ENCODE measurements around the gene FBXO28.

GRCh38 chr1:224163311-224163710 lies 49.4 kb downstream of the FBXO28 start:
- TF ChIP-seq CTCF (conservative IDR thresholded peaks at IDR 0.05), result no peak
- TF ChIP-seq ZFX (IDR thresholded peaks at IDR 0.05), result no peak

Data from C4-2B (cell line).